Measurements from ENCODE around the gene DRAP1. TPM values are rescaled to one million over a fixed set of nuclear protein-coding genes. Genes with fewer than 3 reads are reported as not detected.

Gene DRAP1
- total RNA-seq, 1 donor from 2014 or later: 106 TPM

- peaks cover 36% of the 10 kb centered on the region for H3K4me1 Mint-ChIP-seq (ENCODE audit: unreplicated experiment)
- DNase-seq (ENCODE audit: extremely low spot score, unreplicated experiment): no peak
These were observed 546 bp downstream of the DRAP1 start for GRCh38 chr11:65919573-65920371.

GRCh38 chr11:65920372-65920802 lies 1.2 kb downstream of the DRAP1 start:
- Mint-ChIP-seq H3K27ac (ENCODE audit: unreplicated experiment) (peak overlapping the region; percentile 65), H3K36me3 (ENCODE audit: unreplicated experiment) (peaks cover 23% of the 10 kb centered on the region), H3K9me3 (ENCODE audit: unreplicated experiment) (no peaks in the 10 kb centered on the region), H3K27me3 (ENCODE audit: unreplicated experiment) (no peaks in the 10 kb centered on the region), H3K4me3 (ENCODE audit: unreplicated experiment) (peak overlapping the region; percentile 88), H3K4me1 (ENCODE audit: unreplicated experiment) (peaks cover 30% of the 10 kb centered on the region)
- TF ChIP-seq CTCF (IDR thresholded peaks at IDR 0.05): no peak
- DNase-seq (ENCODE audit: extremely low spot score, unreplicated experiment): no peak

More at GRCh38 chr11:65919573-65920371, 546 bp downstream of the DRAP1 start:
- H3K9me3 Mint-ChIP-seq (ENCODE audit: unreplicated experiment): no peaks in the 10 kb centered on the region
- H3K27me3 Mint-ChIP-seq (ENCODE audit: unreplicated experiment): no peaks in the 10 kb centered on the region
- peak overlapping the region; percentile 65 for H3K27ac Mint-ChIP-seq (ENCODE audit: unreplicated experiment)
- H3K4me3 Mint-ChIP-seq (ENCODE audit: unreplicated experiment): peak overlapping the region; percentile 88
- H3K36me3 Mint-ChIP-seq (ENCODE audit: unreplicated experiment): peaks cover 23% of the 10 kb centered on the region
- TF ChIP-seq CTCF (IDR thresholded peaks at IDR 0.05): no peak

GRCh38 chr11:65921033-65921555 lies 1.9 kb downstream of the DRAP1 start:
- H3K36me3 Mint-ChIP-seq (ENCODE audit: unreplicated experiment): peaks cover 23% of the 10 kb centered on the region
- H3K27ac Mint-ChIP-seq (ENCODE audit: unreplicated experiment): no peak overlapping the region
- DNase-seq (ENCODE audit: extremely low spot score, unreplicated experiment): no peak
- no peak for TF ChIP-seq CTCF (IDR thresholded peaks at IDR 0.05)
- no peaks in the 10 kb centered on the region for H3K27me3 Mint-ChIP-seq (ENCODE audit: unreplicated experiment)
- peaks cover 23% of the 10 kb centered on the region for H3K4me1 Mint-ChIP-seq (ENCODE audit: unreplicated experiment)
- H3K4me3 Mint-ChIP-seq (ENCODE audit: unreplicated experiment): peak overlapping the region; percentile 88
- H3K9me3 Mint-ChIP-seq (ENCODE audit: unreplicated experiment): no peaks in the 10 kb centered on the region

DNA sequence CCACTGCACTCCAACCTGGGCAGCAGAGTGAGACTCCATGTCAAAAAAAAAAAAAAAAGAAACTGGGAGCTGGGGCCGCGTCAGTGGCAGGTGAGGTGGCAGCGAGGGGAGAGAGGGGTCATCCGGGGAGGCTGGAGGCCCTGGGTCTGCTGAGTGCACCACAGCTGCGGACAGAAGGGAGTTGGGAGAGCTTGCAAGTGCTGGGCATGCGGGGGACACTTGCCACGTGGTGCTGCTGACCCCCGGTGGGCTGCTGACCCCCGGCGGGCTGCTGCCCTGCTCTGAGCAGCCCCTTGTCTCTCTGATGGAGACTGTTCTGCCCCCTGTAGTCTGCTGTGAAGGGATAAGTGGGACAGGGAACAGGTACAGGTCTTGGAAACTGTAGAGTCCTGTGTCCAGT lies 2.6 kb downstream of the DRAP1 start:
- TF ChIP-seq CTCF (IDR thresholded peaks at IDR 0.05): no peak
- Mint-ChIP-seq H3K4me3 (ENCODE audit: unreplicated experiment) (no peak overlapping the region), H3K27me3 (ENCODE audit: unreplicated experiment) (no peaks in the 10 kb centered on the region), H3K36me3 (ENCODE audit: unreplicated experiment) (peaks cover 20% of the 10 kb centered on the region), H3K9me3 (ENCODE audit: unreplicated experiment) (no peaks in the 10 kb centered on the region), H3K4me1 (ENCODE audit: unreplicated experiment) (peaks cover 15% of the 10 kb centered on the region), H3K27ac (ENCODE audit: unreplicated experiment) (no peak overlapping the region)
- DNase-seq (ENCODE audit: extremely low spot score, unreplicated experiment): no peak

GRCh38 chr11:65922565-65922964 lies 3.3 kb downstream of the DRAP1 start:
- Mint-ChIP-seq H3K4me1 (ENCODE audit: unreplicated experiment) (peaks cover 9% of the 10 kb centered on the region), H3K36me3 (ENCODE audit: unreplicated experiment) (peaks cover 17% of the 10 kb centered on the region), H3K27ac (ENCODE audit: unreplicated experiment) (no peak overlapping the region), H3K27me3 (ENCODE audit: unreplicated experiment) (no peaks in the 10 kb centered on the region), H3K4me3 (ENCODE audit: unreplicated experiment) (peak overlapping the region; percentile 22), H3K9me3 (ENCODE audit: unreplicated experiment) (no peaks in the 10 kb centered on the region)
- TF ChIP-seq CTCF (IDR thresholded peaks at IDR 0.05): no peak
- DNase-seq (ENCODE audit: extremely low spot score, unreplicated experiment): no peak

Data from osteocyte (in vitro differentiated cells).